Psoas muscle (tissue), 8 donors: ENCODE measurements around the gene BSG. TPM values are rescaled to one million over a fixed set of nuclear protein-coding genes. Genes with fewer than 3 reads are reported as not detected.

Experiments
- ATAC-seq, 4 donors: fragments of 200-7000 bp; cut with Tn5 transposase; one replicate each; pipeline ENCODE4 v1.9.1; 2020; ENCODE audit warnings: moderate library complexity in 3 of 4, mild to moderate bottlenecking in 2 of 4
- DNase-seq, 2 donors: peaks; one replicate each; pipeline ENCODE4 v3.0.0-alpha.2; 2020
- H3K27ac ChIP-seq: fragments of 200-600 bp; one replicate; pipeline ENCODE4 v1.8.0; 2022
- H3K27me3 ChIP-seq, 3 donors: fragments of 200-600 bp in 1 of 3; one replicate each; pipeline versions ENCODE4 v1.6.1 to v1.8.0; 2013 to 2022; ENCODE audit warnings: low read length in 2 of 3, mild to moderate bottlenecking in 2 of 3, moderate library complexity in 1 of 3; ENCODE audit not compliant: insufficient read depth in 3 of 3
- H3K36me3 ChIP-seq, 2 donors: fragments of 200-600 bp in 1 of 2; one replicate each; pipeline versions ENCODE4 v1.6.1 to v1.8.0; 2013 to 2022; ENCODE audit warnings: low read depth in 1 of 2, mild to moderate bottlenecking in 1 of 2, moderate library complexity in 1 of 2; ENCODE audit not compliant: insufficient read depth in 1 of 2
- H3K4me1 ChIP-seq: fragments of 200-600 bp; one replicate; pipeline ENCODE4 v1.8.0; 2022
- H3K4me3 ChIP-seq: fragments of 200-600 bp; one replicate; pipeline ENCODE4 v1.8.0; 2022; ENCODE audit warnings: mild to moderate bottlenecking
- H3K9me3 ChIP-seq: fragments of 200-600 bp; one replicate; pipeline ENCODE4 v1.8.0; 2022
- CTCF ChIP-seq: fragments of 200-600 bp; IDR thresholded peaks from one replicate; pipeline ENCODE4 v1.8.0; 2022; ENCODE audit warnings: antibody characterized with exemption
- WGBS, 3 donors: extraction: QIAGEN DNeasy Blood & Tissue Kit; methylation state at CpG; one replicate each; pipeline versions ENCODE4 v1.1.6 to v1.1.7; 2013; 5-methylcytosine and 5-hydroxymethylcytosine counted together
- intact Hi-C, 2 donors: fragments of 100-400 bp; cut with DNase I; formaldehyde crosslinking; loops; one replicate each; pipeline versions ENCODE4 v1.11.0 to v1.14.2; 2022
- polyA plus RNA-seq, 3 donors: library from polyadenylated mRNA; stranded (reverse); fragments of 200-250 nt; gene quantifications; one replicate each; pipeline ENCODE4 v1.2.3, GENCODE V29; 2013
- total RNA-seq, 4 donors: library from RNA; stranded (reverse); fragmentation: NEBNext Ultra II Directional in 2 of 4; extraction: Animal tissue kit (Norgen Biotek cat#: 25700) in 2 of 4; gene quantifications; one replicate each; pipeline versions ENCODE4 v1.2.1 to v1.2.4, GENCODE V29; 2021 to 2023
- donor health status: healthy with polysubstance abuse.
- donor health status: DM: no; HTN: no; CAD: no; lungs with moderate emphysema.
- donor health status: Bipolar disorder and iron deficiency.
- donor health status: healthy.
- donor health status: DM: yes; HTN: yes; CAD: no.
- donor health status: DM: no; HTN: no; CAD: no.
- donor health status: DM: no; HTN: no; CAD: no.
- donor health status: DM: yes; HTN: yes; CAD: no.

Gene BSG
- total and polyA plus RNA-seq, 7 donors: 172 to 381 (median 299) TPM

- no peaks in the 10 kb centered on the region for H3K27me3 ChIP-seq
- DNase-seq (peak; percentile 84 to 93), ATAC-seq (peak; percentile 60 to 81 (median 68))
- intact Hi-C loops: loop anchor here (1.0 to 5.0 kb wide), 2 partner anchors 40 kb away; partner anchors contain the start of gene BSG (in 2 of the 2)
- no peaks in the 10 kb centered on the region for H3K9me3 ChIP-seq
- TF ChIP-seq CTCF: peak; percentile 39
- 0 to 1% (median 1%) methylated on average over 38 to 47 of the region's 47 CpGs for WGBS, 3 donors
- peak overlapping the region; percentile 89 for H3K4me3 ChIP-seq
- H3K36me3 ChIP-seq: peaks cover 0 to 21% of the 10 kb centered on the region in 2 donors
- peaks cover 27% of the 10 kb centered on the region for H3K4me1 ChIP-seq
- peak overlapping the region; percentile 98 for H3K27ac ChIP-seq
Observed at GRCh38 chr19:532561-533363, 39.6 kb upstream of the BSG start.

- DNase-seq (no peak), ATAC-seq (no peak)
- WGBS, 3 donors: 14 to 26% (median 16%) methylated on average over 24 to 25 of the region's 25 CpGs
- Histone ChIP-seq H3K4me1 (peaks cover 31% of the 10 kb centered on the region), H3K27me3 (no peaks in the 10 kb centered on the region), H3K27ac (peak overlapping the region; percentile 98), H3K4me3 (peak overlapping the region; percentile 89), H3K9me3 (no peaks in the 10 kb centered on the region), H3K36me3 (peaks cover 0 to 28% of the 10 kb centered on the region in 2 donors)
- intact Hi-C loops: loop anchor here in 1 of 2 donors (5.0 kb wide), 1 partner anchor 39 kb away; the partner anchor contains the start of gene BSG
- TF ChIP-seq CTCF: no peak
Observed at GRCh38 chr19:533364-534058, 38.9 kb upstream of the BSG start.

GRCh38 chr19:534088-534487 lies 38.3 kb upstream of the BSG start:
- H3K9me3 ChIP-seq: no peaks in the 10 kb centered on the region
- DNase-seq (no peak), ATAC-seq (no peak)
- no peaks in the 10 kb centered on the region for H3K27me3 ChIP-seq
- intact Hi-C loops: loop anchor here in 1 of 2 donors (5.0 kb wide), 1 partner anchor 38 kb away; the partner anchor contains the start of gene BSG
- peaks cover 36% of the 10 kb centered on the region for H3K4me1 ChIP-seq
- peaks cover 0 to 34% of the 10 kb centered on the region in 2 donors for H3K36me3 ChIP-seq
- 69 to 71% (median 69%) methylated on average over 14 of the region's 14 CpGs for WGBS, 3 donors
- peak overlapping the region; percentile 98 for H3K27ac ChIP-seq
- H3K4me3 ChIP-seq: peak overlapping the region; percentile 89
- no peak for TF ChIP-seq CTCF

- Histone ChIP-seq H3K4me3 (peak overlapping the region; percentile 20), H3K27ac (peak overlapping the region; percentile 49), H3K27me3 (no peaks in the 10 kb centered on the region), H3K9me3 (no peaks in the 10 kb centered on the region), H3K36me3 (peaks cover 0 to 41% of the 10 kb centered on the region in 2 donors), H3K4me1 (peaks cover 36% of the 10 kb centered on the region)
- TF ChIP-seq CTCF: no peak
- 36 to 50% (median 43%) methylated on average over 16 of the region's 16 CpGs for WGBS, 3 donors
- intact Hi-C loops: no loop called here
- peak; percentile 5 to 36 (median 26) for ATAC-seq
- peak in 1 of 2 donors; percentile 69 for DNase-seq
Observed at GRCh38 chr19:535017-535835, 37.2 kb upstream of the BSG start.
